HepG2 (cell line): ENCODE measurements around the gene VPS13D. TPM values are rescaled to one million over a fixed set of nuclear protein-coding genes. Genes with fewer than 3 reads are reported as not detected.

Source experiments
- ATAC-seq: fragments of 200-7000 bp; cut with Tn5 transposase; 3 replicates; pipeline ENCODE4 v1.9.1; 2020; ENCODE audit warnings: mild to moderate bottlenecking, moderate library complexity
- BruUV-seq: library from RNA; stranded (reverse); fragments of 400-500 nt; replicated peaks from 2 replicates; lab custom pipeline; 2021; lab: Mats Ljungman, UMichigan
- CTCF ChIA-PET: fragments of 300-600 bp; formaldehyde crosslinking; extraction: SDS; loops from one replicate; lab custom pipeline; 2021; ENCODE audit warnings: low total read pairs, inconsistent platforms, low intra/inter-chr PET ratio; lab: Yijun Ruan, JAX
- POLR2A ChIA-PET: fragments of 350-600 bp; sonication (Branson Sonifier 250); formaldehyde crosslinking; loops from one replicate; lab custom pipeline; 2020; ENCODE audit warnings: antibody characterized with exemption, inconsistent platforms; lab: Yijun Ruan, JAX
- DNase-seq: peaks from one replicate; pipeline ENCODE4 v3.0.0-alpha.2; 2015; ENCODE audit warnings: low spot score
- FAIRE-seq: peaks from 3 replicates; lab custom pipeline; 2011; peaks lifted over from hg19 to GRCh38; lab: Jason Lieb, UNC
- H2AFZ ChIP-seq: one replicate; pipeline ENCODE4 v1.6.1; 2011; ENCODE audit warnings: low read length, inconsistent platforms
- H3K27ac ChIP-seq: fragments of 300-600 bp; 3 replicates; pipeline ENCODE4 v1.8.0; 2011; ENCODE audit warnings: mixed run types, mild to moderate bottlenecking, mixed read lengths, low read length, inconsistent platforms; ENCODE audit not compliant: insufficient read depth; ENCODE audit errors: extremely low read length
- H3K27me3 ChIP-seq, 2 experiments: fragments of 200-600 bp in 1 of 2; 2 replicates in 1 of 2; 3 replicates in 1 of 2; pipeline versions ENCODE4 v1.6.0 to v1.8.0; 2011; ENCODE audit warnings: low read length in 2 of 2, mild to moderate bottlenecking in 2 of 2, moderate library complexity in 2 of 2, inconsistent platforms in 1 of 2; ENCODE audit not compliant: insufficient read depth in 2 of 2, control insufficient read depth in 1 of 2
- H3K36me3 ChIP-seq, 2 experiments: fragments of 200-600 bp in 1 of 2; replicated peaks in 1 of 2; 2 replicates in 1 of 2; 3 replicates in 1 of 2; pipeline versions ENCODE4 v1.5.1 to v1.8.0; 2011; ENCODE audit warnings: low read length in 2 of 2, inconsistent platforms in 1 of 2; ENCODE audit not compliant: insufficient read depth in 2 of 2, control insufficient read depth in 1 of 2
- H3K4me1 ChIP-seq: 2 replicates; pipeline ENCODE4 v1.5.1; 2012; ENCODE audit warnings: low read length, inconsistent platforms; ENCODE audit not compliant: insufficient read depth
- H3K4me2 ChIP-seq: 2 replicates; pipeline ENCODE4 v1.6.0; 2011; ENCODE audit warnings: low read depth, low read length, inconsistent platforms
- H3K4me3 ChIP-seq, 3 experiments: fragments of 200-600 bp in 1 of 3; sonication (generic), shearing (Covaris generic) in 1 of 3; replicated peaks in 1 of 3; 2 replicates each; pipeline ENCODE4 v1.5.1; 2011 to 2016; ENCODE audit warnings: low read length in 3 of 3, inconsistent platforms in 2 of 3, low read depth in 2 of 3, mild to moderate bottlenecking in 2 of 3, control low read depth in 1 of 3, mixed read lengths in 1 of 3; ENCODE audit not compliant: insufficient read depth in 1 of 3
- H3K79me2 ChIP-seq: one replicate; pipeline ENCODE4 v1.6.1; 2011; ENCODE audit warnings: low read length, inconsistent platforms; ENCODE audit not compliant: insufficient read depth
- H3K9ac ChIP-seq: 2 replicates; pipeline ENCODE4 v1.6.0; 2011; ENCODE audit warnings: mild to moderate bottlenecking, low read depth, low read length, inconsistent platforms; ENCODE audit not compliant: insufficient read depth
- H3K9me3 ChIP-seq: 2 replicates; pipeline ENCODE4 v1.5.1; 2012; ENCODE audit warnings: mild to moderate bottlenecking, low read length
- H4K20me1 ChIP-seq: 2 replicates; pipeline ENCODE4 v1.6.0; 2011; ENCODE audit warnings: inconsistent platforms, mild to moderate bottlenecking, low read length, moderate library complexity; ENCODE audit not compliant: insufficient read depth
- BRCA1 ChIP-seq: sonication (generic); formaldehyde crosslinking; IDR thresholded peaks from 2 replicates; pipeline ENCODE4 v1.4.0; 2020; ENCODE audit warnings: missing genetic modification reagents
- CHD2 ChIP-seq: IDR thresholded peaks from 2 replicates; pipeline ENCODE4 v1.6.1; 2011; ENCODE audit warnings: low read depth, low read length, improper control_type of control experiment
- DMTF1 ChIP-seq: sonication (generic); formaldehyde crosslinking; IDR thresholded peaks from 2 replicates; pipeline ENCODE4 v1.4.0; 2020; ENCODE audit warnings: mild to moderate bottlenecking, missing genetic modification reagents
- EP300 ChIP-seq, 3 experiments: sonication (generic) in 1 of 3; formaldehyde crosslinking in 1 of 3; IDR thresholded peaks; 2 replicates each; pipeline versions ENCODE4 v1.5.1 to v1.6.1; 2011 to 2020; ENCODE audit warnings: low read depth in 2 of 3, low read length in 2 of 3, borderline replicate concordance in 1 of 3, improper control_type of control experiment in 1 of 3, mild to moderate bottlenecking in 1 of 3, missing genetic modification reagents in 1 of 3, moderate library complexity in 1 of 3
- EZH2 ChIP-seq: conservative IDR thresholded peaks from 2 replicates; pipeline ENCODE4 v1.6.1; 2012; ENCODE audit warnings: mild to moderate bottlenecking, low read depth, low read length, moderate library complexity
- JUNB ChIP-seq: sonication (generic); formaldehyde crosslinking; IDR thresholded peaks from 2 replicates; pipeline ENCODE4 v1.8.0; 2022; ENCODE audit warnings: missing genetic modification reagents, mild to moderate bottlenecking, borderline replicate concordance
- NFKB2 ChIP-seq: sonication (generic); formaldehyde crosslinking; IDR thresholded peaks from 2 replicates; pipeline ENCODE4 v1.4.0; 2020; ENCODE audit warnings: missing genetic modification reagents, borderline replicate concordance
- NR2F6 ChIP-seq, 2 experiments: IDR thresholded peaks; 2 replicates each; pipeline ENCODE4 v1.6.1; 2016; ENCODE audit warnings: antibody characterized with exemption in 1 of 2, mild to moderate bottlenecking in 1 of 2
- PRDM15 ChIP-seq: sonication (generic); formaldehyde crosslinking; IDR thresholded peaks from 2 replicates; pipeline ENCODE4 v1.4.0; 2020; ENCODE audit warnings: missing genetic modification reagents
- TEAD3 ChIP-seq: optimal IDR thresholded peaks from 2 replicates; pipeline ENCODE3; 2016; ENCODE audit warnings: borderline replicate concordance
- THYN1 ChIP-seq: sonication (generic); formaldehyde crosslinking; IDR thresholded peaks from 2 replicates; pipeline ENCODE4 v1.8.1; 2023; ENCODE audit warnings: low read depth, mild to moderate bottlenecking, moderate library complexity, missing genetic modification reagents, borderline replicate concordance
- ZFP36L2 ChIP-seq: sonication (generic); formaldehyde crosslinking; IDR thresholded peaks from 2 replicates; pipeline ENCODE4 v1.4.0; 2020; ENCODE audit warnings: missing genetic modification reagents
- ZNF274 ChIP-seq: sonication (generic); formaldehyde crosslinking; IDR thresholded peaks from 2 replicates; pipeline ENCODE4 v1.5.1; 2020; ENCODE audit warnings: mild to moderate bottlenecking, missing genetic modification reagents
- ZNF558 ChIP-seq: sonication (generic); formaldehyde crosslinking; IDR thresholded peaks from 2 replicates; pipeline ENCODE4 v1.9.0; 2022; ENCODE audit warnings: mild to moderate bottlenecking, missing genetic modification reagents, borderline replicate concordance
- ZNF589 ChIP-seq: sonication (generic); formaldehyde crosslinking; conservative IDR thresholded peaks from 2 replicates; pipeline ENCODE4 v1.8.0; 2022; ENCODE audit warnings: mild to moderate bottlenecking, moderate library complexity, missing genetic modification reagents
- ZNF674 ChIP-seq: sonication (generic); formaldehyde crosslinking; IDR thresholded peaks from 2 replicates; pipeline ENCODE4 v1.5.0; 2020; ENCODE audit warnings: low read depth, mild to moderate bottlenecking, missing genetic modification reagents
- ZNF788 ChIP-seq: sonication (generic); formaldehyde crosslinking; IDR thresholded peaks from 2 replicates; pipeline ENCODE4 v1.5.0; 2020; ENCODE audit warnings: mild to moderate bottlenecking, missing genetic modification reagents, borderline replicate concordance
- ZNF841 ChIP-seq: sonication (generic); formaldehyde crosslinking; IDR thresholded peaks from 2 replicates; pipeline ENCODE4 v1.8.1; 2023; ENCODE audit warnings: missing genetic modification reagents, borderline replicate concordance
- ZSCAN29 ChIP-seq: sonication (generic); formaldehyde crosslinking; conservative IDR thresholded peaks from 2 replicates; pipeline ENCODE4 v1.4.0; 2020; ENCODE audit warnings: mild to moderate bottlenecking, missing genetic modification reagents
- WGBS: methylation state at CpG from one replicate; pipeline ENCODE4 v1.1.6; 2017; ENCODE audit warnings: low lambda C conversion rate; 5-methylcytosine and 5-hydroxymethylcytosine counted together
- in situ Hi-C: cut with HindIII; loops from 2 replicates; pipeline ENCODE4 v1.10.0; 2017; ENCODE audit warnings: low pct_unique_long_range_greater_than_20kb; ENCODE audit not compliant: extremely low pct_ligation_motif_present
- intact Hi-C: fragments of 100-400 bp; cut with micrococcal nuclease; formaldehyde crosslinking; loops from one replicate; pipeline ENCODE4 v1.10.0; 2022; ENCODE audit not compliant: unreplicated experiment
- polyA plus RNA-seq, 8 experiments: library from polyadenylated mRNA; depleted of rRNA in 3 of 8; stranded (reverse) in 7 of 8; unstranded in 1 of 8; fragments of >200 nt; fragmentation: Illumina TruSeq in 4 of 8; extraction: Trizol in 4 of 8; gene quantifications; 2 replicates each; pipeline versions ENCODE4 v1.2.1 to v1.2.3, GENCODE V29; 2011 to 2016; ENCODE audit warnings: low read depth in 4 of 8, missing spikeins in 1 of 8, mixed read lengths in 1 of 8; ENCODE audit not compliant: insufficient read depth in 1 of 8
- total RNA-seq, 5 experiments: library from RNA; depleted of rRNA; stranded (reverse); fragments of >200 nt; fragmentation: Illumina TruSeq; extraction: Trizol; gene quantifications; 2 replicates each; pipeline ENCODE4 v1.2.3, GENCODE V29; 2016; ENCODE audit warnings: low read depth in 1 of 5

The VPS13D gene
- total and polyA plus RNA-seq, 2 of the 13 experiments (the other 11 are each of a cell fraction or from before 2014, with no cell fraction given), result 8.6 to 13.9 TPM

- TF ChIP-seq ZNF274 (CRISPR knock-in tag) (no peak), ZNF841 (CRISPR knock-in tag) (no peak), ZFP36L2 (CRISPR knock-in tag) (no peak), ZNF558 (CRISPR knock-in tag) (no peak), TEAD3 (CRISPR knock-in tag) (no peak), JUNB (no peak), ZNF788 (CRISPR knock-in tag) (no peak), PRDM15 (CRISPR knock-in tag) (no peak), CHD2 (no peak), ZSCAN29 (no peak), EZH2 (no peak)
Observed at GRCh38 chr1:12371053-12371452, 141.2 kb downstream of the VPS13D start (continued).

- 93% methylated on average over 2 of the region's 2 CpGs for WGBS
- CTCF ChIA-PET, result no interaction called here
- TF ChIP-seq DMTF1 (no peak), NR2F6 (IDR thresholded peaks at IDR 0.05) (no peak), NR2F6 (CRISPR knock-in tag; IDR thresholded peaks at IDR 0.05) (no peak), BRCA1 (no peak), THYN1 (no peak), ZNF589 (no peak), ZNF674 (CRISPR knock-in tag) (no peak), EP300 (IDR thresholded peaks at IDR 0.05; ENCODE audit: low read depth in 2 of 2, low read length in 2 of 2) (no peak), EP300 (CRISPR knock-in tag; IDR thresholded peaks at IDR 0.05; ENCODE audit: borderline replicate concordance) (no peak), NFKB2 (CRISPR knock-in tag) (no peak)
Observed at GRCh38 chr1:12372180-12372579, 142.3 kb downstream of the VPS13D start.

More at GRCh38 chr1:12372180-12372579, 142.3 kb downstream of the VPS13D start:
- H3K9ac ChIP-seq, result no peak overlapping the region
- H3K27ac ChIP-seq, result no peak overlapping the region
- FAIRE-seq (no peak), ATAC-seq (no peak), DNase-seq (no peak)
- H2AFZ ChIP-seq, result no peak overlapping the region
- no peaks in the 10 kb centered on the region for H3K27me3 ChIP-seq
- no peak overlapping the region for H3K4me3 ChIP-seq
- POLR2A ChIA-PET, result interaction anchor here (1.4 kb wide), 1 partner anchor 247 kb away, joined by 3 read pairs; no protein-coding TSS in a partner anchor
- H3K36me3 ChIP-seq, result peaks cover 0 to 2% of the 10 kb centered on the region in 2 experiments; a peak in 2 of 5 replicates
- H4K20me1 ChIP-seq, result no peaks in the 10 kb centered on the region
- no peak overlapping the region for H3K4me2 ChIP-seq
- no TSS peak for BruUV-seq
- no peaks in the 10 kb centered on the region for H3K79me2 ChIP-seq
- in situ Hi-C loops, result no loop called here
- intact Hi-C loops, result no loop called here
- H3K4me1 ChIP-seq, result peaks cover 35% of the 10 kb centered on the region
- no peaks in the 10 kb centered on the region for H3K9me3 ChIP-seq
